RWPE1 (cell line): Measurements from ENCODE around the gene PODXL.

Source experiments
- CTCF ChIA-PET: fragments of 350-600 bp; sonication (Branson Sonifier 250); formaldehyde crosslinking; extraction: SDS; loops from one replicate; lab custom pipeline; 2021; lab: Yijun Ruan, JAX
- POLR2A ChIA-PET: fragments of 400-600 bp; formaldehyde crosslinking; extraction: SDS; loops from one replicate; lab custom pipeline; 2020; ENCODE audit warnings: antibody characterized with exemption; ENCODE audit not compliant: low non-redundant PET; lab: Yijun Ruan, JAX
- DNase-seq: peaks from one replicate; pipeline ENCODE4 v3.0.0; 2012; ENCODE audit warnings: low spot score
- H3K27ac ChIP-seq: fragments of 450-650 bp; 2 replicates; pipeline ENCODE4 v1.5.1; 2017
- TF ChIP-seq, protein P1 (sequence below): fragments of 450-650 bp; conservative IDR thresholded peaks from 2 replicates; pipeline ENCODE4 v1.5.1; 2017; ENCODE audit warnings: low read depth, mild to moderate bottlenecking

PODXL gene

DNA sequence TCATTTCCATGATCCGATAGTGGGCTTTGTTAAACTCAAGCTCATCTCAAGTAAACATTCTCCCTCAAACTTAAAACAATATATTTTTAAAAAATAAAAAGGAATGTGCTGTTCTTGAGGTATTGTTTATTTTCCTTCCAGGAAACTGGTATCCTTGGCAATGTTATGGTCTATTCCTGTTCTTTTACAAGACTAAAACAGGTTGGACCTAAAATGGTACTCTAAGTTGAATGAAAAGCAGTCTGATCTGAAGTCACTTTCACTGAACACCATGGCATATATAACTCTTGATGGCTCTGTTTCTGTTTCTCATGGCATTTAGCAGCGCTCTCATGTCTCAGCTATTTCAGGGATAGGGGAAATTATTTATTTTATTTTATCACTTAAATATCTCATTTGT lies 70.1 kb downstream of the PODXL start:
- DNase-seq, result no peak
- TF ChIP-seq, protein P1, sequence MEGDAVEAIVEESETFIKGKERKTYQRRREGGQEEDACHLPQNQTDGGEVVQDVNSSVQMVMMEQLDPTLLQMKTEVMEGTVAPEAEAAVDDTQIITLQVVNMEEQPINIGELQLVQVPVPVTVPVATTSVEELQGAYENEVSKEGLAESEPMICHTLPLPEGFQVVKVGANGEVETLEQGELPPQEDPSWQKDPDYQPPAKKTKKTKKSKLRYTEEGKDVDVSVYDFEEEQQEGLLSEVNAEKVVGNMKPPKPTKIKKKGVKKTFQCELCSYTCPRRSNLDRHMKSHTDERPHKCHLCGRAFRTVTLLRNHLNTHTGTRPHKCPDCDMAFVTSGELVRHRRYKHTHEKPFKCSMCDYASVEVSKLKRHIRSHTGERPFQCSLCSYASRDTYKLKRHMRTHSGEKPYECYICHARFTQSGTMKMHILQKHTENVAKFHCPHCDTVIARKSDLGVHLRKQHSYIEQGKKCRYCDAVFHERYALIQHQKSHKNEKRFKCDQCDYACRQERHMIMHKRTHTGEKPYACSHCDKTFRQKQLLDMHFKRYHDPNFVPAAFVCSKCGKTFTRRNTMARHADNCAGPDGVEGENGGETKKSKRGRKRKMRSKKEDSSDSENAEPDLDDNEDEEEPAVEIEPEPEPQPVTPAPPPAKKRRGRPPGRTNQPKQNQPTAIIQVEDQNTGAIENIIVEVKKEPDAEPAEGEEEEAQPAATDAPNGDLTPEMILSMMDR, result no peak
- no peak overlapping the region for H3K27ac ChIP-seq
- CTCF ChIA-PET, result interaction anchor here (0.6 kb wide), 1 partner anchor 138 kb away, joined by 3 read pairs; no protein-coding TSS in a partner anchor
- POLR2A ChIA-PET, result no interaction called here

DNA sequence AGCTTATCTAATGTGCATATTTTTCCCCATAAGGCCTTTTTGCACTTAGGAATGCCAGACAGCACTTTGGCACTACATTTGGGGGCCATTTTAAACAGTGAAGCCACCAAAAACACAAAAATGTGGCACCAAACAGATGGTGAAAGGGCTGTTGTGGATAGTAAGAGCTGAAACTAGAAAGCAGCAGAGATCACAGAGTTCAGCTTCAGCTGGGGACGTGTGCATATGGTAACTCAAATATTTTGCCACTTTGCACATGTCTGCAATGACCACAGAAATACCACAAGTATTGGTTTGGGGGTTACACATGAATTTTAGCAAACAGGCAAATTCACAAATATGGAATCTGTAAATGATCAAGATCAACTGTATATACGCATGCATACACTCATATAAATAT lies 72.8 kb downstream of the PODXL start:
- H3K27ac ChIP-seq, result no peak overlapping the region
- ChIA-PET CTCF (no interaction called here), POLR2A (no interaction called here)
- TF ChIP-seq, protein P1, result no peak
- no peak for DNase-seq

DNA sequence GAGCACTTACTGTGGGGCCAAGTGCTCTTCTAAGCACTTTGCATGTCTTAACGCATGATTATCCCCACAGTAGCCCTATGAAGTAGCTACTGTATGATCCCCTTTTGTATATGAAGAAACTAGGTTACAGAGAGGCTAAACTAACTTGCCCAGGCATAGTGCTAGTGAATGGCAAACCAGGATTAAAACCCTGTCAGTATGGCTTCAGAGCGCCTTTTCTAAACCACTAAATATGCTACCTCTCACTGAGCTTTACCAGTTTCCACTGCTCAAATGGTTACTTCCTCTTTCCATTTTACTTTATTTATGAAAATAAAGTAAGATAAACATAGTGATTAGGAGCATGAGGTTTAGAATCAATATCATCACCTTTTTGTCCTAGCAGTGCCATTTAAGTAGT lies 73.6 kb downstream of the PODXL start:
- TF ChIP-seq, protein P1, result no peak
- ChIA-PET POLR2A (no interaction called here), CTCF (no interaction called here)
- no peak overlapping the region for H3K27ac ChIP-seq
- no peak for DNase-seq

DNA sequence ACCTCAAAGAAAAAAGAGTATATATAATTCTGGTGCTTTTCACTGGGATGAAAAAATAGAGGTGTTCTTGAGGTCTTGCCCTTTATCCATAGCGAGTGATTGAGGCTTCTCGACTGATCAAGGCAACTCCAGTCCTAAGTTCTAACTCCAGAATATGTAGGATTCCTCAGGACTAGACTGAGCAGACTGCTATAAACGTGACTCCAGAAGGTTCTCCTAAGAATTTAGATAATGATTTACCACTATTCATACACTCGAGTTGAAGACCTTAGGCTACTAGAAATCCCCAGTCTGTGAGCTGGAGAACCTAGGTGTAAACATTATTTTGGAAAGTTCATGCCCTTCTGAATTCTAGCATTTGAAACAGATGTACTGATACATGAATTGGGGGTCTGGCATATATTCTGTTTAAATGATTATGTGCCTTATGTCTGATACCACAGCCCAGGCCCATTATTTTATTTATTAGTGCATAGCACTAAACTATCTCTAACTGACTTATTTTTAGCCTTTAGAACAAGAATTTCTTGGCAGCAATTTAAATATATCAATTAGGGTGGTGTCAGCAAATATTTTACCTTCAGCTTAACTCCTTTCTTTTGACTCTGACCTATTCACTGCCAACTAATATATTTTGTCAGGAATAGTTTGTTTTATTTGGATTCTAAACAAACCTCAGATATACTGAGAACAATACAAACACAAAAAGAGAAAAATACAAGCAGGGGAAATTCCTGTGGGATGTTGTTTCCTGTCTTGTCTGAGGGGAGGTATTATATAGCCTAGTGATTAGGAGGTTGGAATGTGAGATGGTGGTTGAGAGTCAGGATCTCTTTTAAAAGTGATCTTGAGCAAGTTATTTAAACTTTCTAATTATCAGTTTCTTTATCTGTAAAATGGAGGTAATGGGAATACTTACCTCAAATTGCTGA lies 75.8 kb downstream of the PODXL start:
- no peak for DNase-seq
- no peak overlapping the region for H3K27ac ChIP-seq
- ChIA-PET CTCF (no interaction called here), POLR2A (no interaction called here)
- TF ChIP-seq, protein P1, result no peak

DNA sequence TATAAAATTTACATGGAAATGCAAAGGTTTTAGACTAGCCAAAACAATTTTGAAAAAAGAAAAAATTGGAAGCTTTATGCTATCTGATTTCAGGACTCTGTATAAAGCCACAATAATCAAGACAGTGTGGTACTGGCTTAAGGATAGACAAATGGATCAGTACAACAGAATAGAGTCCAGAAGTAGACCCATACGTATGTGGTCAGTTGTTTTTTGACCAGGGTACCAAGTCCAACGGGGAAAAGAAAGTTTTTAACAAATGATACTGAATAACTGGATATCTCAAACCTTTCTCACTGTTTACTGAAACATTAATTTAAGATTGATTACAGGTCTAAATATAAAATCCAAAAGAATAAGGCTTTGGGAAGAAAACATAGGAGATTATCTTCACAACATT lies 79.7 kb downstream of the PODXL start:
- H3K27ac ChIP-seq, result no peak overlapping the region
- ChIA-PET CTCF (no interaction called here), POLR2A (no interaction called here)
- DNase-seq, result no peak
- TF ChIP-seq, protein P1, result no peak

DNA sequence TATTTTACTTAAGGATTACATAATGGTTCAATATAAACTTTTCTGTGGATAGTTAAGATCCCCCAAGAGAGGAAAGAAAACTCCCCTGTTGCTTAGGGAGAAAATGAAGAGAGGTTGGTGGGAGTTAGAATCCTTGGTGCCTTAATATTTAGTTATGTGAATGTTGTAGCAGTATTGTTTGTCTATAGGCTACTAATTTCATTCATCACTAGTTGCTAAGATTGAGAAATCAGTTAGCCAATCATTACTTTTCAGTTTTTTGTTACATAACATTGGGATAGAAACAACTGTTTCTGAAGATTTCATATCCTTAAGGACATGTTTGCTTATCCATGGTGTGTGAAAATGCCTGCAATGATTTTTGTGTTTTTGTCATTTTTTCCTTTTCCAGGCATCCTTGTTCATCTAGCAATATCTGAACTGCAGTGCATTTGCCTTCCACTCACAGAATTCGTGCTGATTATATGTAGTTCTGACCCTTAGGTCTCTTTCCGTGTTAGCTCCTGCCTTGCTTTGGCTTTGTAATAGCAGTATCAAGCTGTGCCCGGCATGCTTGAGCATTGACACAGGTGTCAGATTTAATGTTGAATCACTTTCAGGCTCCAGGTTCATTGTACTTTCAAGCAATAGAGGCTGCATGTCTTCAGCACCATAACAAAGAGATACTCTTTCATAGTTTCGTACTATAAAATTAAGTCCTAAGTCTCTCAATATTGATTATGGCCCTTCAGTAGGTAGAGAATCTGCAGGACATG lies 85.0 kb downstream of the PODXL start:
- ChIA-PET POLR2A (no interaction called here), CTCF (no interaction called here)
- no peak overlapping the region for H3K27ac ChIP-seq
- no peak for DNase-seq
- TF ChIP-seq, protein P1, result no peak
